Spleen (tissue), 11 donors: ENCODE results near the gene DYRK1A. TPM values are rescaled to one million over a fixed set of nuclear protein-coding genes. Genes with fewer than 3 reads are reported as not detected.

ENCODE experiments used
- DNase-seq: peaks from one replicate; pipeline ENCODE4 v3.0.0-alpha.2; 2020
- H3K27ac ChIP-seq, 8 donors: fragments of 200-600 bp; sonication (generic) in 7 of 8; 1 replicate in 4 of 8; 2 replicates in 4 of 8; pipeline versions ENCODE4 v1.5.0 to v1.8.0; 2016 to 2021; ENCODE audit warnings: inconsistent platforms in 4 of 8, mild to moderate bottlenecking in 4 of 8, moderate library complexity in 1 of 8
- H3K27me3 ChIP-seq, 7 donors: fragments of 200-600 bp; sonication (generic) in 6 of 7; replicated peaks in 1 of 7; 1 replicate in 4 of 7; 2 replicates in 3 of 7; pipeline versions ENCODE4 v1.5.0 to v1.8.0; 2016 to 2021; ENCODE audit warnings: inconsistent platforms in 3 of 7, mild to moderate bottlenecking in 1 of 7
- H3K36me3 ChIP-seq, 6 donors: fragments of 200-600 bp; sonication (generic) in 5 of 6; 1 replicate in 4 of 6; 2 replicates in 2 of 6; pipeline versions ENCODE4 v1.5.0 to v1.8.0; 2016 to 2021; ENCODE audit warnings: inconsistent platforms in 2 of 6
- H3K4me1 ChIP-seq, 6 donors: fragments of 200-600 bp; sonication (generic) in 5 of 6; 1 replicate in 3 of 6; 2 replicates in 3 of 6; pipeline versions ENCODE4 v1.5.0 to v1.8.0; 2016 to 2021; ENCODE audit warnings: inconsistent platforms in 3 of 6
- H3K4me3 ChIP-seq, 8 donors: fragments of 200-600 bp; sonication (generic) in 7 of 8; 1 replicate in 4 of 8; 2 replicates in 4 of 8; pipeline versions ENCODE4 v1.5.0 to v1.8.0; 2016 to 2021; ENCODE audit warnings: inconsistent platforms in 4 of 8, mild to moderate bottlenecking in 4 of 8, moderate library complexity in 2 of 8
- H3K9me3 ChIP-seq, 8 donors: fragments of 200-600 bp; sonication (generic) in 7 of 8; 1 replicate in 4 of 8; 2 replicates in 4 of 8; pipeline versions ENCODE4 v1.5.0 to v1.8.0; 2016 to 2021; ENCODE audit warnings: inconsistent platforms in 4 of 8
- CTCF ChIP-seq, 11 experiments: fragments of 200-600 bp in 7 of 11; fragments of 450-650 bp in 4 of 11; sonication (generic) in 4 of 11; IDR thresholded peaks in 8 of 11; conservative IDR thresholded peaks in 3 of 11; 1 replicate in 7 of 11; 2 replicates in 4 of 11; pipeline versions ENCODE4 v1.4.0 to v1.8.0; 2016 to 2021; ENCODE audit warnings: antibody characterized with exemption in 11 of 11, inconsistent platforms in 4 of 11, mild to moderate bottlenecking in 1 of 11
- POLR2A ChIP-seq, 3 donors: fragments of 450-650 bp; IDR thresholded peaks; one replicate each; pipeline ENCODE4 v1.5.1; 2017; ENCODE audit warnings: antibody characterized with exemption in 3 of 3, mild to moderate bottlenecking in 1 of 3
- POLR2AphosphoS5 ChIP-seq, 3 donors: sonication (generic); formaldehyde crosslinking; IDR thresholded peaks; one replicate each; pipeline ENCODE4 v1.5.1; 2017; ENCODE audit warnings: antibody characterized with exemption in 3 of 3
- WGBS, 5 donors: extraction: QIAGEN DNeasy Blood & Tissue Kit in 3 of 5; methylation state at CpG; one replicate each; pipeline versions ENCODE4 v1.1.5 to v1.1.7; 2013 to 2018; 5-methylcytosine and 5-hydroxymethylcytosine counted together
- intact Hi-C: fragments of 100-400 bp; cut with DNase I; formaldehyde crosslinking; loops from one replicate; pipeline ENCODE4 v1.15.0; 2023; ENCODE audit warnings: low total_unique reads
- polyA plus RNA-seq, 3 donors: library from polyadenylated mRNA; stranded (reverse); fragments of 200-250 nt; gene quantifications; one replicate each; pipeline ENCODE4 v1.2.1, GENCODE V29; 2013
- total RNA-seq, 7 donors: library from RNA; depleted of rRNA in 3 of 7; stranded (reverse); fragments of >200 nt in 3 of 7; fragmentation: NEBNext Ultra II Directional in 4 of 7; extraction: Animal tissue kit (Norgen Biotek cat#: 25700) in 4 of 7; gene quantifications; one replicate each; pipeline versions ENCODE4 v1.1.0 to v1.2.1, GENCODE V29; 2016 to 2021
- donor health status: healthy with polysubstance abuse.
- donor health status: DM: no; HTN: no; CAD: no; lungs with moderate emphysema.
- donor health status: DM: no; HTN: no; CAD: no.
- donor health status: Bipolar disorder and iron deficiency.
- donor health status: healthy.
- donor health status: DM: no; HTN: no; CAD: no.
- donor health status: DM: yes; HTN: yes; CAD: no.

DYRK1A gene
- total and polyA plus RNA-seq, 10 donors = 21.9 to 115 (median 95.1) TPM

GRCh38 chr21:37474342-37474741 lies 107.8 kb downstream of the DYRK1A start:
- H3K27me3 ChIP-seq = no peaks in the 10 kb centered on the region
- no peak overlapping the region for H3K4me3 ChIP-seq
- no peaks in the 10 kb centered on the region for H3K9me3 ChIP-seq
- peaks cover 20 to 97% (median 42%) of the 10 kb centered on the region in 6 donors for H3K4me1 ChIP-seq
- no peak for DNase-seq
- WGBS, 5 donors = 81 to 94% (median 90%) methylated on average over 3 of the region's 3 CpGs
- intact Hi-C loops = no loop called here
- peaks cover 0 to 48% (median 7%) of the 10 kb centered on the region in 6 donors for H3K36me3 ChIP-seq
- H3K27ac ChIP-seq = no peak overlapping the region
- TF ChIP-seq POLR2AphosphoS5 (IDR thresholded peaks at IDR 0.05) (no peak), CTCF (IDR thresholded peaks at IDR 0.05 in 8 of 11, conservative IDR thresholded peaks at IDR 0.05 in 3 of 11) (no peak), POLR2A (IDR thresholded peaks at IDR 0.05) (no peak)

DNA sequence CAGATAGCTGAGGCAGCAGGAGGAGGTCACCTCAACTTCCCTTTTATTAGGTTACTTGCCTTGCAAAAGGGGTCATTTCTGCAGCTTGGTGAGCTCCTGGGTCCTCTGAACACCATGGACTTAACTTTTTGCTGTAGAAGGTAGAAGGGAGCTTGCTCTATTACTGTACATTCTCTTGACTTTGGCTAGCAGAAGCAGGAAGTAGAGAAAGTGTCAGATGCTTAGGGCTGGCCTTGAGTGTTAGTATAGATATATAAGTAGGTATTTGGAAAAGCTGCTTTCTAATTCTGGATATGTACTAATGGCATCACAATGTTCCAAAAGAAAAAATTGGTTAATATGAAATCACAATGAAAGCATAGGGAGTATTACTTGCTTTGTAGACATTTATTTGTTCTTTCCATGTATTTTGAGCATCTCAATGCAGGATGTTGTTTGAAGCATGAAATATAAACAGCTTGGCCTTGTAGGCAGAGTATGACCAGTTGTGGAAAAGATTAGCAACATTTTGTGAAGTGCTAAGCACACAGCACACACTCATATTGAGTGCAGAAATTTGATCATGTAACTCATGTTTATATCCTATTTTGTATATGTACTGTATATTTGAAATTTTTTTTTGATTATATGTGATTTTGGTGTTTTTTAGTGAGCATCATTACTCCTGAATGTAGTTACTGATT lies 108.8 kb downstream of the DYRK1A start:
- H3K4me3 ChIP-seq = no peak overlapping the region
- H3K9me3 ChIP-seq = no peaks in the 10 kb centered on the region
- H3K4me1 ChIP-seq = peaks cover 20 to 89% (median 40%) of the 10 kb centered on the region in 6 donors
- no peaks in the 10 kb centered on the region for H3K27me3 ChIP-seq
- DNase-seq = no peak
- TF ChIP-seq CTCF (IDR thresholded peaks at IDR 0.05 in 8 of 11, conservative IDR thresholded peaks at IDR 0.05 in 3 of 11) (no peak), POLR2AphosphoS5 (IDR thresholded peaks at IDR 0.05) (no peak), POLR2A (IDR thresholded peaks at IDR 0.05) (no peak)
- H3K36me3 ChIP-seq = peaks cover 0 to 55% (median 7%) of the 10 kb centered on the region in 6 donors
- peak overlapping the region in 4 of 8 donors; percentile 4 to 50 (median 22) for H3K27ac ChIP-seq
- intact Hi-C loops = no loop called here

- intact Hi-C loops = no loop called here
- Histone ChIP-seq H3K4me1 (peaks cover 20 to 55% (median 37%) of the 10 kb centered on the region in 6 donors), H3K9me3 (no peaks in the 10 kb centered on the region), H3K27ac (no peak overlapping the region), H3K36me3 (peaks cover 0 to 73% (median 25%) of the 10 kb centered on the region in 6 donors), H3K27me3 (no peaks in the 10 kb centered on the region), H3K4me3 (no peak overlapping the region)
- WGBS, 5 donors = 83 to 88% (median 84%) methylated on average over 1 of the region's 1 CpG
- no peak for TF ChIP-seq POLR2AphosphoS5 (IDR thresholded peaks at IDR 0.05)
- TF ChIP-seq POLR2A (IDR thresholded peaks at IDR 0.05) = no peak
- no peak for TF ChIP-seq CTCF (IDR thresholded peaks at IDR 0.05 in 8 of 11, conservative IDR thresholded peaks at IDR 0.05 in 3 of 11)
- no peak for DNase-seq
Measured at GRCh38 chr21:37478794-37479193, 112.2 kb downstream of the DYRK1A start.

GRCh38 chr21:37483776-37484175 lies 117.2 kb downstream of the DYRK1A start:
- no peak overlapping the region for H3K27ac ChIP-seq
- no peak overlapping the region for H3K4me3 ChIP-seq
- TF ChIP-seq CTCF (IDR thresholded peaks at IDR 0.05 in 8 of 11, conservative IDR thresholded peaks at IDR 0.05 in 3 of 11) = no peak
- no peak for TF ChIP-seq POLR2AphosphoS5 (IDR thresholded peaks at IDR 0.05)
- peaks cover 0 to 15% (median under 1%) of the 10 kb centered on the region in 6 donors for H3K4me1 ChIP-seq
- DNase-seq = no peak
- H3K36me3 ChIP-seq = peaks cover 0 to 88% (median 46%) of the 10 kb centered on the region in 6 donors
- H3K9me3 ChIP-seq = no peaks in the 10 kb centered on the region
- intact Hi-C loops = no loop called here
- H3K27me3 ChIP-seq = no peaks in the 10 kb centered on the region
- WGBS, 5 donors = 92 to 100% (median 96%) methylated on average over 6 to 7 of the region's 7 CpGs
